ENCODE measurements around the gene MAPK8.

Gene MAPK8

GRCh38 chr10:48423884-48424283 is 117.4 kb downstream of the MAPK8 start:
- no peak for DNase-seq

GRCh38 chr10:48428896-48429295 is 122.4 kb downstream of the MAPK8 start:
- no peak for DNase-seq

GRCh38 chr10:48429309-48429708 is 122.8 kb downstream of the MAPK8 start:
- DNase-seq: no peak

- DNase-seq: no peak
These were observed 124.0 kb downstream of the MAPK8 start for GRCh38 chr10:48430402-48430993.

GRCh38 chr10:48431871-48432270 is 125.4 kb downstream of the MAPK8 start:
- DNase-seq: no peak

- no peak for DNase-seq
These were observed 131.1 kb downstream of the MAPK8 start for GRCh38 chr10:48437546-48437945.

- no peak for DNase-seq
These were observed 132.6 kb downstream of the MAPK8 start for GRCh38 chr10:48439031-48439430.

GRCh38 chr10:48439581-48440041 is 133.1 kb downstream of the MAPK8 start:
- DNase-seq: no peak

GRCh38 chr10:48440771-48441170 is 134.3 kb downstream of the MAPK8 start:
- no peak for DNase-seq

GRCh38 chr10:48442090-48442808 is 135.8 kb downstream of the MAPK8 start:
- no peak for DNase-seq

GRCh38 chr10:48442809-48443177 is 136.3 kb downstream of the MAPK8 start:
- no peak for DNase-seq

- no peak for DNase-seq
These were observed 137.8 kb downstream of the MAPK8 start for GRCh38 chr10:48444266-48444665.

GRCh38 chr10:48444861-48445841 is 138.7 kb downstream of the MAPK8 start:
- no peak for DNase-seq

GRCh38 chr10:48445932-48446331 is 139.5 kb downstream of the MAPK8 start:
- no peak for DNase-seq

GRCh38 chr10:48446785-48447184 is 140.3 kb downstream of the MAPK8 start:
- no peak for DNase-seq

GRCh38 chr10:48447356-48448215 is 141.1 kb downstream of the MAPK8 start:
- DNase-seq: no peak

- no peak for DNase-seq
These were observed 142.3 kb downstream of the MAPK8 start for GRCh38 chr10:48448796-48449195.

GRCh38 chr10:48449501-48450232 is 143.2 kb downstream of the MAPK8 start:
- no peak for DNase-seq

- no peak for DNase-seq
These were observed 143.8 kb downstream of the MAPK8 start for GRCh38 chr10:48450233-48450740.

GRCh38 chr10:48450741-48451466 is 144.4 kb downstream of the MAPK8 start:
- DNase-seq: no peak
